ENCODE measurements around the gene PLAAT4.
"Not testable (repeated sequence)": the region's sequence is repeated elsewhere in the genome, so short reads cannot be mapped to it uniquely, and the experiment has no call there.

DNA sequence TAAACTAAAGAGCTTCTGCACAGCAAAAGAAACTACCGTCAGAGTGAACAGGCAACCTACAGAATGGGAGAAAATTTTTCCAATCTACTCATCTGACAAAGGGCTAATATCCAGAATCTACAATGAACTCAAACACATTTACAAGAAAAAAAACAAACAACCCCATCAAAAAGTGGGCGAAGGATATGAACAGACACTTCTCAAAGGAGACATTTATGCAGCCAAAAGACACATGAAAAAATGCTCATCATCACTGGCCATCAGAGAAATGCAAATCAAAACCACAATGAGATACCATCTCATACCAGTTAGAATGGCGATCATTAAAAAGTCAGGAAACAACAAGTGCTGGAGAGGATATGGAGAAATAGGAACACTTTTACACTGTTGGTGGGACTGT is 42.3 kb downstream of the PLAAT4 start:
- not testable (repeated sequence) for TF ChIP-seq POLR2A, POLR2AphosphoS5 (IDR thresholded peaks at IDR 0.05)
- TF ChIP-seq, protein P1, sequence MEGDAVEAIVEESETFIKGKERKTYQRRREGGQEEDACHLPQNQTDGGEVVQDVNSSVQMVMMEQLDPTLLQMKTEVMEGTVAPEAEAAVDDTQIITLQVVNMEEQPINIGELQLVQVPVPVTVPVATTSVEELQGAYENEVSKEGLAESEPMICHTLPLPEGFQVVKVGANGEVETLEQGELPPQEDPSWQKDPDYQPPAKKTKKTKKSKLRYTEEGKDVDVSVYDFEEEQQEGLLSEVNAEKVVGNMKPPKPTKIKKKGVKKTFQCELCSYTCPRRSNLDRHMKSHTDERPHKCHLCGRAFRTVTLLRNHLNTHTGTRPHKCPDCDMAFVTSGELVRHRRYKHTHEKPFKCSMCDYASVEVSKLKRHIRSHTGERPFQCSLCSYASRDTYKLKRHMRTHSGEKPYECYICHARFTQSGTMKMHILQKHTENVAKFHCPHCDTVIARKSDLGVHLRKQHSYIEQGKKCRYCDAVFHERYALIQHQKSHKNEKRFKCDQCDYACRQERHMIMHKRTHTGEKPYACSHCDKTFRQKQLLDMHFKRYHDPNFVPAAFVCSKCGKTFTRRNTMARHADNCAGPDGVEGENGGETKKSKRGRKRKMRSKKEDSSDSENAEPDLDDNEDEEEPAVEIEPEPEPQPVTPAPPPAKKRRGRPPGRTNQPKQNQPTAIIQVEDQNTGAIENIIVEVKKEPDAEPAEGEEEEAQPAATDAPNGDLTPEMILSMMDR (IDR thresholded peaks at IDR 0.05): not testable (repeated sequence)

All from stomach (tissue), 4 donors.